Measurements from ENCODE around the gene CDK1.

Gene CDK1

DNA sequence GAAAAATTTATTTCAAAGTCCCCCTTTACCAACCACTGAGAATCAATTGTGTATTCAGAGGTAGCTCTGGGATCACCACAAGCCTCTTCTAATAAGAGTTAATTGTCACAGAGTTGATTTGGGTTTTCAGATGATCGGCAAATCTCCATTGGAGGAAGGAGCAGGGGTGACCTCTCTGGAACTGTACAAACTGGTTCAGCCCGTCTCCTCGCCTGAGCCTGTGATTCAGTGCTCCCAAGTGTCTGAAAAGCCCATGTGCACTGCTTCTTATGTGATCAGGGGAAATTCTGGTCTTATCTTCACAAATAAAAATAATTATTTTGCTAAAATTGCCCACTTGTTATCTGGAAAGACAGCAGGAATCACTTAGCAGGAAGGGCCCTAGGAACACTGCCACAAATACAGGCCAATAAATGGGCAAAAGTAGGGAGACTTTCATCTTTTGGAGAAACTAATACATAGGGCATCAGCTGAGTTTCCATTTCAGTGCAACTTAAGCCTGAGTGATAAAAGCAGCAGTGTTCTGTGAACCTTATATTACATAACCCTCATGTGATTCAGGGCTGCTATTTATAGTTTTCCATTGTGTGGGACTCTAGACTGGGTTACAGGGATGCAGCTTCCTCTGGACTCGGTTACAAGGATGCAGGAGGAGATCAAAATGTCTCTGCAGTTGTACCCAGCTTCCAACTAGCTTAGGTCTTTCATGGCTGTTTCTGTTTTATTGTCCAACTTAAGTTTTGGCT, 32.3 kb downstream of the CDK1 start:
- no peaks in the 10 kb centered on the region for H3K79me2 ChIP-seq (ENCODE audit: control insufficient read depth, insufficient read depth, low read length, unreplicated experiment)
- H3K36me3 ChIP-seq (ENCODE audit: insufficient read depth, low read length) = no peaks in the 10 kb centered on the region
- no peak overlapping the region for H3K27ac ChIP-seq (ENCODE audit: low read depth, low read length)
- H3K27me3 ChIP-seq (ENCODE audit: insufficient read depth, low read length) = no peaks in the 10 kb centered on the region
- H2AFZ ChIP-seq (ENCODE audit: low read length, unreplicated experiment) = no peak overlapping the region
- no peak overlapping the region for H3K4me3 ChIP-seq (ENCODE audit: low read depth, low read length)
- H3K4me1 ChIP-seq (ENCODE audit: control insufficient read depth, insufficient read depth, low read length, unreplicated experiment) = peaks cover 19% of the 10 kb centered on the region

DNA sequence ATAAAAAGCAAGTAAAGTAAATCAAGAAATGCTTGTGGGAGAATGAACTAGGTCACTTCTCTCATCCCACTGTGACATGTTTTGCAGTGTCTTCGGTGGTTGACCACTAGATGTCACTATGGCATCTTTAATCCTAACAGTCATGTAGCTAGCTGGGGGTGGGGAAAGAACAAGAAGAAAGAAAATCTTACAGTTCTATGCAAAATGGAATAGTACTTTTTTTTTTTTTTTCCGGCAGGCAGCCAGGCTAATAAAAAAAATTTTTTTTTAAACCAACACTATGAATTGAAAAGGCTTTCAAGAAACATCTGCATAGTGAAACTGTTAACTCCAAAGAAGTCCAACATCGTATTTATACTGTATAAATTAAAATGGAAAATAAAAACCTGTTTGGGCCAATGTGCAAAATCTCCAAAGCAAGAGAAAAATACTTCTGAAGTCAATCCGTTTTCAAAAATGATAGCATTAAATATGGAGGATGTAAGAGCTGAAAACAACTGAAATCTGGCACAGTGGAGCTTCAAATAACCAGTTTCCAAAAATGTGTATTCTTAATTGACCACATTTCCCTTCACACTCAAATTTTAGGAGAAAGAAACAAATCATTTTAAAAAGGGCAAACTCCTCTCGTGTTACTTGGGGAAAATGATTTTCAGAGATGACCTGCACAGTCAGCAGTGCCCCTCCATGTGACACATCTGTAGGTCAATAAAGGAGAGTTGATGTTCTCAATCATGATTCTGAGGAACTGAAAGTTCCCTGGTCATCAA, 38.5 kb downstream of the CDK1 start:
- no peaks in the 10 kb centered on the region for H3K79me2 ChIP-seq (ENCODE audit: control insufficient read depth, insufficient read depth, low read length, unreplicated experiment)
- H3K4me1 ChIP-seq (ENCODE audit: control insufficient read depth, insufficient read depth, low read length, unreplicated experiment) = peaks cover 20% of the 10 kb centered on the region
- no peaks in the 10 kb centered on the region for H3K27me3 ChIP-seq (ENCODE audit: insufficient read depth, low read length)
- peak overlapping the region; percentile 43 for H2AFZ ChIP-seq (ENCODE audit: low read length, unreplicated experiment)
- 0 out of 2 replicates have a peak overlapping the region, but pooled peaks have one; percentile 6 for H3K4me3 ChIP-seq (ENCODE audit: low read depth, low read length)
- H3K27ac ChIP-seq (ENCODE audit: low read depth, low read length) = no peak overlapping the region
- H3K36me3 ChIP-seq (ENCODE audit: insufficient read depth, low read length) = no peaks in the 10 kb centered on the region

DNA sequence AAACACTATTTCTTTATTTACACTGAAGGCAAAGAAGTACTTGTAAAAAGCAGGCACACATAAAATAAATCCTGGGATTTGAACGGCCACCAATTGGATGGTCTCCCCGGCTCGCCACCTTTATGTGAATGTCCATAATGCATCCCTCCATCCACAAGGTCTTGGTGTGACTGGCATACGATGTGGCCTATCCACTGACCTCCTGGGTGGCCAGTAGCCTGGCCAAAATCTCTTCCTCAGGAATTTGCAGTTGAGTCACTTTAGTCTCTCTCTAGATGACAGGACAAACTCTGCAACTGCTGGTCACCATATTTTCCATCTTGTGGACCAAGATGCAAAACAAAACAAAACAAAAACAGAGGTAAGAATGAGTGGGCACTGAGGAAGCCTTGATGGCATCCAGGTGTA, 39.1 kb downstream of the CDK1 start:
- Histone ChIP-seq H2AFZ (ENCODE audit: low read length, unreplicated experiment) (peak overlapping the region; percentile 43), H3K79me2 (ENCODE audit: control insufficient read depth, insufficient read depth, low read length, unreplicated experiment) (no peaks in the 10 kb centered on the region), H3K4me1 (ENCODE audit: control insufficient read depth, insufficient read depth, low read length, unreplicated experiment) (peaks cover 20% of the 10 kb centered on the region), H3K27me3 (ENCODE audit: insufficient read depth, low read length) (no peaks in the 10 kb centered on the region), H3K4me3 (ENCODE audit: low read depth, low read length) (0 out of 2 replicates have a peak overlapping the region, but pooled peaks have one; percentile 6), H3K36me3 (ENCODE audit: insufficient read depth, low read length) (no peaks in the 10 kb centered on the region), H3K27ac (ENCODE audit: low read depth, low read length) (no peak overlapping the region)

DNA sequence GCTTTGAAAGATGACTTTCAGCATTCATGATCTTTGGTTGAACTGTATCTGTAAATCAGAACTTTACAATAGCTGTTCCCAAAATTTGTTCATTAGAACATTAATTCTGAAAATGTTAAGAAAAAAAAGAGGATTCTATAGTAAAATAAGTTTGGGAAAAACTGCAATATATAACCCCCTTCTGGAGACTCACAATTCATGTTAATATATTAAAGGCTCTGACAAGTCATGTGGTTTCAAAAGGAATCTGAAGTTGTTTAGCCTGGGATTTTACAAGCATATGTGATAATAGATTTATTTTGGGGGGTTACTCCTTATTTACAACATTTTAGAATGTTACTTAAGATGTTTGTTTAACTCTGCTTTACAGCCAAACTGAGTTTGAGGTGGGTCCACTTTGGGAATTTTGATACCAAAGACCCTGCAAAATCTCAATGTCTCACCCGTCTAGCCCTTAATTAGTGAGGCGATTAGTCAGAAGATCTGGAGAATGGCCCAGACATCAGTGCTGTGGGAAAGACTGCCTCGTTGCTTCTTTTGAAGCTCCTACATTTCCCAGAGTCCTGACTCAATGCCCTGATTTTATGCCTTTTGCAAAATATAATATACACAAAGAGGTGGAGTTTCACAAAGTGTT, 40.0 kb downstream of the CDK1 start:
- Histone ChIP-seq H3K27me3 (ENCODE audit: insufficient read depth, low read length) (no peaks in the 10 kb centered on the region), H3K79me2 (ENCODE audit: control insufficient read depth, insufficient read depth, low read length, unreplicated experiment) (no peaks in the 10 kb centered on the region), H3K36me3 (ENCODE audit: insufficient read depth, low read length) (no peaks in the 10 kb centered on the region), H3K27ac (ENCODE audit: low read depth, low read length) (no peak overlapping the region), H3K4me1 (ENCODE audit: control insufficient read depth, insufficient read depth, low read length, unreplicated experiment) (peaks cover 20% of the 10 kb centered on the region), H3K4me3 (ENCODE audit: low read depth, low read length) (no peak overlapping the region), H2AFZ (ENCODE audit: low read length, unreplicated experiment) (no peak overlapping the region)

DNA sequence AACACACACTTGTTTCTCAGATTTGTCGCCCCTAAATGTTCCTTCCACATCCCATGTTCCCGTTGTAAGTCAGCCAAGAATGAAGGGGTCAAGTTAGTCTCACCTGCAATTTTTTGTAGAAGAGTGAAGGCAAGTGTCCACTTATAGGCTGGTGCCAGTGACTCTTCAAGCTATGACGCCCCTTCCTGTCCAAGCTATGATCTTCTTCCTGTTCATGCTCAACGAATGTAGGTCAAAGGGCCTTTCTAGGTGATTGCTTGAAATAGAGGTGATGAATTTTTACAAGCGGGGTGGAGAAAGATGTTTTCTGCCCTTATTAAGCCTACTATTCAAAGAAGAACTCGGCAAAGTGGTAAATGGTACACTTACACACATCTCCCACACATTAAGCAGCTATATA, 41.0 kb downstream of the CDK1 start:
- Histone ChIP-seq H2AFZ (ENCODE audit: low read length, unreplicated experiment) (no peak overlapping the region), H3K27ac (ENCODE audit: low read depth, low read length) (no peak overlapping the region), H3K27me3 (ENCODE audit: insufficient read depth, low read length) (no peaks in the 10 kb centered on the region), H3K79me2 (ENCODE audit: control insufficient read depth, insufficient read depth, low read length, unreplicated experiment) (no peaks in the 10 kb centered on the region), H3K4me1 (ENCODE audit: control insufficient read depth, insufficient read depth, low read length, unreplicated experiment) (peaks cover 20% of the 10 kb centered on the region), H3K36me3 (ENCODE audit: insufficient read depth, low read length) (no peaks in the 10 kb centered on the region), H3K4me3 (ENCODE audit: low read depth, low read length) (no peak overlapping the region)

DNA sequence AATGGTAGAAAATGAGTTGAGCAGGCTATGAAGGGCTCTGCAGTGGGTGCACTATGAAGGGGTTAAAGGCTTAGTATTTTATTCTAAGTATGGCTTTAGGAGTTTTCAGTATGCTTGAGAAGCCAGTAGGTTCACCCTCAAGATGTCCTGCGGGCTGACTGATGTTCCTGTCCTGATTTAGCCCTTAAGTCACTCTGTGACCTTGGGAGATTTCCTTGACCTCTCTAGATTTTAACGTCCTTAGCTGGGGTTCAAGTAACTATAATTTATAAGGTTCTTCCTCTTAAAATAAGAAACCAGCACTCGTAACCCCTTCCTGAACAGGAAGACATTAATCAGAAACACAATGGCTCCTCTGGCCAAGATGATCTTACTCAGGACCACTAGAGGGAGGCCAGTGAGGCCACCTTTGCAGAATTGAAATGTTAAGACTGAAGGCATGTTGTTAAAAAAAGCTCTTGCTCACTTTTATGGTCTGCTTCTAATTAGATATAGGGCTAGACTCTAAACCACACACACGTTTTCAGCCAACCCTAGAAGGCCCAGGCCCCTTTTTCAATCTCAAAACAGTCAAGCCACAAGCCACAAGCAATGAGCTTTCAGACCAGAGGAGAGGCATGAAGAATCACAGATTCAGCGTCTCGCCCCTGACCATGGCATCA, 41.9 kb downstream of the CDK1 start:
- no peaks in the 10 kb centered on the region for H3K27me3 ChIP-seq (ENCODE audit: insufficient read depth, low read length)
- no peak overlapping the region for H2AFZ ChIP-seq (ENCODE audit: low read length, unreplicated experiment)
- peaks cover 20% of the 10 kb centered on the region for H3K4me1 ChIP-seq (ENCODE audit: control insufficient read depth, insufficient read depth, low read length, unreplicated experiment)
- no peak overlapping the region for H3K4me3 ChIP-seq (ENCODE audit: low read depth, low read length)
- no peaks in the 10 kb centered on the region for H3K36me3 ChIP-seq (ENCODE audit: insufficient read depth, low read length)
- H3K79me2 ChIP-seq (ENCODE audit: control insufficient read depth, insufficient read depth, low read length, unreplicated experiment) = no peaks in the 10 kb centered on the region
- H3K27ac ChIP-seq (ENCODE audit: low read depth, low read length) = no peak overlapping the region

DNA sequence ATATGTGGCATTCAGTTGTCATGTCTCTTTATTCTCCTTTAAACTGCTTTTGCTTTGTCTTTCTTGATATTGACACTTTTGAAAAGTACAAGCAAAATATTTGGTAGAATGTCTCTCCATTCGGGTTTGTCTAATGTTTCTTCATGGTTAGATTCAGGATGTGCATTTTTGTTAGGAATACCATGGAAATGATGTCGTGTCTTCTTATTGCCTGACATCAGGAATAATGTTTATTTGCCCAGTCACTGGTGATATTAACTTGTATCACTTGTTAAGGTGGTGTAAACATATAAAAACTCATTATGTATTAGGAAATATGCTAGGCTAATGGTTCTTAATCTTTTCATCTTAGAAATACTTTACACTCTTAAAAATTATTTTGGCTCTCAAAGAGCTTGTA, 43.4 kb downstream of the CDK1 start:
- Histone ChIP-seq H2AFZ (ENCODE audit: low read length, unreplicated experiment) (no peak overlapping the region), H3K27ac (ENCODE audit: low read depth, low read length) (no peak overlapping the region), H3K79me2 (ENCODE audit: control insufficient read depth, insufficient read depth, low read length, unreplicated experiment) (no peaks in the 10 kb centered on the region), H3K4me3 (ENCODE audit: low read depth, low read length) (no peak overlapping the region), H3K36me3 (ENCODE audit: insufficient read depth, low read length) (no peaks in the 10 kb centered on the region), H3K27me3 (ENCODE audit: insufficient read depth, low read length) (no peaks in the 10 kb centered on the region), H3K4me1 (ENCODE audit: control insufficient read depth, insufficient read depth, low read length, unreplicated experiment) (peaks cover 20% of the 10 kb centered on the region)

DNA sequence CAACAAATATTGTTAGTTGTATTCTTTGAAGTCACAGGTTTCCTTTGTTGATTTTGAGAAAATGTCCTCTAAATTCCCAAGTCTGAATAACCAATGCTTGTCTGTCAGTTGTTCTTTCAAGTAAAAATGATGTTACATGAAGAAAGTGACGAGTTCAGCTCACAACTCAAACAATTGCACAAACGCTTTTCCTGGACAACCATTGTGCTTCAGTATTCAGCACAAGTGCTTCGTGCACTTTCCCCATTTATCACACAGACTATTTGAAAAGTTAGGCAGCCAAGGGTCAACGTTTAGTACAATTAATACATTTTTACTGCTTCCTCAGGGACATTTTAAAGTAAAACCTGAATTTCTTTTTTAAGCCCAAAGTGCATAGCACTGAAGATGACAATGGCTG, 44.5 kb downstream of the CDK1 start:
- Histone ChIP-seq H3K79me2 (ENCODE audit: control insufficient read depth, insufficient read depth, low read length, unreplicated experiment) (no peaks in the 10 kb centered on the region), H3K4me3 (ENCODE audit: low read depth, low read length) (no peak overlapping the region), H2AFZ (ENCODE audit: low read length, unreplicated experiment) (no peak overlapping the region), H3K27me3 (ENCODE audit: insufficient read depth, low read length) (no peaks in the 10 kb centered on the region), H3K36me3 (ENCODE audit: insufficient read depth, low read length) (no peaks in the 10 kb centered on the region), H3K27ac (ENCODE audit: low read depth, low read length) (no peak overlapping the region), H3K4me1 (ENCODE audit: control insufficient read depth, insufficient read depth, low read length, unreplicated experiment) (peaks cover 16% of the 10 kb centered on the region)

DNA sequence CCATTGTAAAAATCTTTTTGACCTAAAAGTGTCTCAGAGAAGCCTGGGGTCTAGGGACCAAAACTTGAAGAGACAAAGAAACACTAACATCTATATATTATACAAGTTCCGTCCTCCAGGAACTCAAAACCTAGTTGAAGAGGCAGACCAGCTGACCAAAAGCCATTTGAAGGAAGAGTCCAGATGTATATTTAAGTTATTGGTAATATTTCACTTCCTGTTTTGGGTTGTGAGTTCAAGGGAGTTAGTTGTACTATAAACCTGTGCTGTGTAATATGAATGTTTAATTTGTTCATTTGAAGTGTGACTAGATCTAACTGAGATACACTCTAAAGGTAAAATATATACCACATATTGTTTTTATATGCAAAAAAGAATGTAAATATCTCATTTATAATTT, 45.0 kb downstream of the CDK1 start:
- Histone ChIP-seq H3K27me3 (ENCODE audit: insufficient read depth, low read length) (no peaks in the 10 kb centered on the region), H3K4me3 (ENCODE audit: low read depth, low read length) (no peak overlapping the region), H2AFZ (ENCODE audit: low read length, unreplicated experiment) (no peak overlapping the region), H3K79me2 (ENCODE audit: control insufficient read depth, insufficient read depth, low read length, unreplicated experiment) (no peaks in the 10 kb centered on the region), H3K36me3 (ENCODE audit: insufficient read depth, low read length) (no peaks in the 10 kb centered on the region), H3K4me1 (ENCODE audit: control insufficient read depth, insufficient read depth, low read length, unreplicated experiment) (peaks cover 20% of the 10 kb centered on the region), H3K27ac (ENCODE audit: low read depth, low read length) (no peak overlapping the region)

DNA sequence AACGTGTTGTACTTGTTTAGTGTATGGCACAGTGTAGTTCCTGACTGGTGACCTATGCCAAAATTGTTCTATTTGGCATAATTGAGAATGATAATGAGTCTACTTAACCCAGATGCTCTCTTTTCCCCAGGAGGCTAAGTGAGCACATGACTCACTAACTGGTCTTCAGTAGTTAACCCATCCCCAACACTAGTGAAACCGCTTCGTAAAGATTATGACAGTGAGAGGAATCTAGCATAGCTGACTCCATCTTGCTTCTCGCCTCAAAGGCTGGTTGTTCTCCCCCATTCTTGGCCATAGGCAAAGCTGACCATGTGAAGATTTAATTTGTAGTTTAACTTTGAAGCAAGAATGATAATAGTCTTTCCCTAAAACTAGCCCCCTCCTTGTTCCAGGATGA, 47.2 kb downstream of the CDK1 start:
- Histone ChIP-seq H3K4me3 (ENCODE audit: low read depth, low read length) (no peak overlapping the region), H3K27me3 (ENCODE audit: insufficient read depth, low read length) (no peaks in the 10 kb centered on the region), H3K4me1 (ENCODE audit: control insufficient read depth, insufficient read depth, low read length, unreplicated experiment) (peaks cover 22% of the 10 kb centered on the region), H2AFZ (ENCODE audit: low read length, unreplicated experiment) (no peak overlapping the region), H3K36me3 (ENCODE audit: insufficient read depth, low read length) (no peaks in the 10 kb centered on the region), H3K79me2 (ENCODE audit: control insufficient read depth, insufficient read depth, low read length, unreplicated experiment) (no peaks in the 10 kb centered on the region), H3K27ac (ENCODE audit: low read depth, low read length) (no peak overlapping the region)
